ENCODE measurements around the gene SEZ6L2. TPM values are rescaled to one million over a fixed set of nuclear protein-coding genes. Genes with fewer than 3 reads are reported as not detected.
"Not testable (repeated sequence)": the region's sequence is repeated elsewhere in the genome, so short reads cannot be mapped to it uniquely, and the experiment has no call there.

The SEZ6L2 gene
- polyA plus RNA-seq (2012; ENCODE audit: insufficient read depth, insufficient read length), result 3.0 TPM

GRCh38 chr16:29899516-29900101 lies at the start of gene SEZ6L2:
Gene SEZ6L2 (minus strand): TSS chr16:29899550. CDS start chr16:29899019, 531 bp downstream.
- peak; percentile 64 for DNase-seq (ENCODE audit: low read depth, low spot score)

DNA sequence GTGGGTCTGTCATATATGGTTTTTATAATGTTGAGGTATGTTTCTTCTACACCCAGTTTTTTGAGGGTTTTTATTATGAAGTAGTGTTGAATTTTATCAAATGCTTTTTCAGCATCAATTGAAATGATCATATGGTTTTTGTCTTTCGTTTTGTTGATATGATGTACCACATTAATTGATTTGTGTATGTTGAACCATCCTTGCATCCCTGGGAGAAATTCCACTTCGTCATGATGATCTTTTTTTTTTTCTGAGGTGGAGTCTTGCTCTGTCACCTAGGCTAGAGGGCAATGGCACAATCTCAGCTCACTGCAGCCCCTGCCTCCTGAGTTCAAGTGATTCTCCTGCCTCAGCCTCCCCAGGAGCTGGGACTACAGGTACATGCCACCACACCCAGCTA lies 48.5 kb upstream of the SEZ6L2 start:
- DNase-seq (ENCODE audit: low read depth, low spot score), result no peak
- H3K4me3 ChIP-seq (ENCODE audit: low read length), result no peak overlapping the region

More at GRCh38 chr16:29899516-29900101, at the start of gene SEZ6L2:
- H3K4me3 ChIP-seq (ENCODE audit: low read length), result peak within 1 kb of the TSS; percentile 51

DNA sequence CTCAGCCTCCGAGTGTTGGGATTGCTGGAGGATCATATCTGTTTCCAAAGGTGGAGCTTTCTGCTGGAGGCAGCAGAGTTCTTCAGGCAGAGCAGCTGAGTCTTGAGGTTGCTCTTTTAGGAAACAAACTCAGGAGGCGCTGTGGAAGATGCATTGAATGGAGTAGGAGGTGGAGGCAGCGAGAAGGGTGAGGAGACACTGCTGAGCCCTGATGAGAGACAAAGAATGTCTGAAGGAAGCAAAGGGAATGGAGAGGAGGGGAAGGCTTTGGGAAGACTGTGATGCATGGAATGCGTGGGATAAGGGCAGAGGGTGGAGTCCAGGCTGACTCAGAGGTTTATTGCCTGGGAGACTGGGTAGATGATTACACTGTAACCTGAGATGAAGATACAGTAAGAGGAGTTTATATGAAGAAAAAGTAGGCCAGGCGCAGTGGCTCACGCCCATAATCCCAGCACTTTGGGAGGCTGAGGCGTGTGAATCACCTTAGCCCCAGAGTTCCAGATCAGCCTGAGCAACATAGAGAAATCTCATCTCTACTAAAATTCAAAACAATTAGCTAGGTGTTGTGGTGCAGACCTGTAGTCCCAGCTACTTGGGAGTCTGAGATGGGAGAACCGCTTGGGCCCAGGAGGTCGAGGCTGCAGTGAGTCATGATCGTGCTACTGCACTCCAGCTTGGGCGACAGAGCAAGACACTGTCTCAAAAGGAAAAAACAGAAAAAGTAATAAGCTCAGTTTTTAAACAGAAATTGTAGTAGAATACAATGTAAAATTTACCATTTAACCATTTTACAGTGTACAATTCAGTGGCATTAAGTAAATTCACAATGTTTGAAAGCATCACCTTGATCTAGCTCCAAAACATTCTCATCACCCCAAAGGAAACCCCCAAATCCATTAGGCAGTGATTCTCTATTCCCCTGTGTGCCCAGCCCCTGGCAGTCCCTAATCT lies 44.8 kb upstream of the SEZ6L2 start:
- no peak overlapping the region for H3K4me3 ChIP-seq (ENCODE audit: low read length)
- no peak for DNase-seq (ENCODE audit: low read depth, low spot score)

GRCh38 chr16:29940656-29941055 lies 41.3 kb upstream of the SEZ6L2 start:
- no peak for DNase-seq (ENCODE audit: low read depth, low spot score)
- H3K4me3 ChIP-seq (ENCODE audit: low read length), result no peak overlapping the region

DNA sequence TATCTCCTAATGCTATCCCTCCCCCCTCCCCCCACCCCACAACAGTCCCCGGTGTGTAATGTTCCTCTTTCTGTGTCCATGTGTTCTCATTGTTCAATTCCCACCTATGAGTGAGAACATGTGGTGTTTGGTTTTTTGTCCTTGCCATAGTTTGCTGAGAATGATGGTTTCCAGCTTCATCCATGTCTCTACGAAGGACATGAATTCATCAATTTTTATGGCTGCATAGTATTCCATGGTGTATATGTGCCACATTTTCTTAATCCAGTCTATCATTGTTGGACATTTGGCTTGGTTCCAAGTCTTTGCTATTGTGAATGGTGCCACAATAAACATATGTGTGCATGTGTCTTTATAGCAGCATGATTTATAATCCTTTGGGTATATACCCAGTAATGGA lies 32.4 kb upstream of the SEZ6L2 start:
- H3K4me3 ChIP-seq (ENCODE audit: low read length); DNase-seq (ENCODE audit: low read depth, low spot score): not testable (repeated sequence)

DNA sequence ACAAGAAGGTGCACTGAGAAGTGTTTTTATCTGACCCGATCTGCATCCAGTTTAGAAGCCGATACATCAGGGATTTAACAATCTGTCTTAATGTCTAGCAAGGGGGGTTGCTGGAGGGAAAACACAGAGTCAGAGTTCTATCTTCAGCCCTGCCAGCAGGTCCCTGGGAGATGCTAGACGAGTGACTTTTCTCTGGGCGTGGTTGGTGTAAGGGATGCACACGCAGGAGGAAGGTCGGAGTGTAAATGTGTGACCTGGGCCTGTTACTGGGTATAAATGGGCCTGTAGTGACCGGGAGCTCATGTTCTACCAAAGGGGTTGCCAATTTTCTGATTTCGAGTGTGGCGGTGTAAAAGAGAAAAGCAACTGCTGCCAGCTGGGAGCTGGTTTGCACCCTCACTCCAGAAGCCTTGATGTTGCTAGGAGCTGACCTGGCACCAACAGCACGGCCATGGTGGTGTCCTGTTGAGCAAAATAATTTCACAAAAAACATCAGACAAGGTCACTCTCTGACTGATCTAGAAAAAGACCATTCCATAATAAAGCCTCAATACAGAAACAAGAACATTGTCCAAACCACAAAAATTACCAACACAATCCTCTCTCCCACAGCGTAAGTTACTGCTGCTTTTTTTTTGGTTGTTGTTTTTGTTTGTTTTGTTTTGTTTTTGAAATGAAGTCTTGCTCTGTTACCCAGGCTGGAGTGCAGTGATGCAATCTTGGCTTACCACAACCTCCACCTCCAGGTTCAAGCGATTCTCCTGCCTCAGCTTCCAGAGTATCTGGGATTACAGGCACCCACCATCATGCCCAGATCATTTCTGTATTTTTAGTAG lies 27.9 kb upstream of the SEZ6L2 start:
- H3K4me3 ChIP-seq (ENCODE audit: low read length), result peak overlapping the region; percentile 87
- DNase-seq (ENCODE audit: low read depth, low spot score), result no peak

DNA sequence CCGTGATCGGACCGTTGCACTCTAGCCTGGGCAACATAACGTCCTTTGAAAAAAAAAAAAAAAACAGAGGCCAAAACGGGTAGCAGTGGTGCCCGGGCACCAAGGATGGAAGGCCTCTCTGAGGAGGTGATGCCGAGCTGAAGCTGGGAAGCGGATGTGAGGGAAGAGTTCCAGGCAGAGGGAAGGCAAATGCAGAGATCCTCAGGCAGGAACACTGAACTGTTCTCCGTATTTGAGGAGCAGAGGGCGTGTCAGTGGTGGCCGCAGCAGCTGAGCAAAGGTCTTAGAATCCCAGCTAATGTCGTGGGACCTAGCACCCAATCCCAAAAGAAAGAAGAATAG lies 27.3 kb upstream of the SEZ6L2 start:
- DNase-seq (ENCODE audit: low read depth, low spot score), result no peak
- H3K4me3 ChIP-seq (ENCODE audit: low read length), result peak overlapping the region; percentile 87

GRCh38 chr16:29925781-29926710 lies 26.7 kb upstream of the SEZ6L2 start, which contains the start of gene KCTD13:
Gene KCTD13 (minus strand): TSS chr16:29926226. CDS start chr16:29926033, 193 bp downstream.
- H3K4me3 ChIP-seq (ENCODE audit: low read length), result peak within 1 kb of the TSS; percentile 87
- DNase-seq (ENCODE audit: low read depth, low spot score), result peak; percentile 68

DNA sequence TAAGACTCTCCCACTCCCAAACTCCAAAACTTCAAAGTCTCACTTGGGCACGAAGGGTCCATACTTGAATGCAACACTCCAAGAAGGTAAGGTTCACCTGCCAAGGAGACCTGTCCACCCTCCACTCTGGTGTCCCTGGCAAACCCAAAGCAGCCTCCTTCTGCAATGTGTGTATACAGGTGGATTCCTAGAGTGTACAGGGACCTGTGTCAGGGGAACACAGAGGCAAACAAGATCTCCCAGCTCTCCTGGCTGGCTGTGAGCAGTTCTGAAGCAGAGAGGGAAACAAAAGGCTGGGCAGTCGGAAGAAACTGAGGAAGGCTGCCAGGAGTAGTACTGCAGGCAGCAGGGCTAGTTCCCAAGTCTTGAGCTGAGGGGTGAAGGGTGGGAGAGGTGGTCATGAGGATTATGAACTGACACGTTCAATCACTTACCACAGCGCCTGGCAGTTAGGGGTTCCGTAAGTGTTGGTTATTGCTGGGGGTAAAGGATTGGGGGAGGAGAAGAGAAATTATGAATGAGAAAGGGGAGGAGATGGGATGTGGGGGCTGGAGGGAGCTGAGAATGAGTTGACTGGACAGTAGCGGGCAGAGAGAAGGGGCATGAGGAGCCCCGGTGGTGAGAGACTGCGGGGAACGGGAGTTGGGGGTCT lies 25.9 kb upstream of the SEZ6L2 start:
- H3K4me3 ChIP-seq (ENCODE audit: low read length), result peak overlapping the region; percentile 87
- no peak for DNase-seq (ENCODE audit: low read depth, low spot score)

- no peak for DNase-seq (ENCODE audit: low read depth, low spot score)
- no peak overlapping the region for H3K4me3 ChIP-seq (ENCODE audit: low read length)
Observed at GRCh38 chr16:29922986-29923501, 23.7 kb upstream of the SEZ6L2 start.

DNA sequence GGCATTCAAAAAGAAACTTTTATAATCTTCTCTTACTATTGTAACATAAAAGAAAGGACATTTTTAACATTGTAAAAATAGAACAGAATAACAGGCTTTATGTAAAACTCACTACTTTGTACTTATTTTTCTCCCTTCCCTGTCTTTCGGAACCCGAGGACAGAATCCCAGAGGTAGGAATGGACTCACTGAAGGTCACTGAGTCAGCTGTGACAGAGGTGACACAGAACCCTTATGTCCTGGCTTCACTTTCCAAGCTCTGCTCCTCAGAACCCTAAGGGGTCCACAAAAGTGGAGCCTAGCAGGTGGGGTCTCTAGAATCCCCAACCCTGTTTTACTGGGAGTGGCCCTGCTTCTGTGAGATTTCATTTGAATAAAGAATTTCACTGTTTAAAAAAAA lies 23.0 kb upstream of the SEZ6L2 start:
- H3K4me3 ChIP-seq (ENCODE audit: low read length), result no peak overlapping the region
- no peak for DNase-seq (ENCODE audit: low read depth, low spot score)

GRCh38 chr16:29921034-29921385 lies 21.7 kb upstream of the SEZ6L2 start:
- no peak overlapping the region for H3K4me3 ChIP-seq (ENCODE audit: low read length)
- DNase-seq (ENCODE audit: low read depth, low spot score), result no peak

DNA sequence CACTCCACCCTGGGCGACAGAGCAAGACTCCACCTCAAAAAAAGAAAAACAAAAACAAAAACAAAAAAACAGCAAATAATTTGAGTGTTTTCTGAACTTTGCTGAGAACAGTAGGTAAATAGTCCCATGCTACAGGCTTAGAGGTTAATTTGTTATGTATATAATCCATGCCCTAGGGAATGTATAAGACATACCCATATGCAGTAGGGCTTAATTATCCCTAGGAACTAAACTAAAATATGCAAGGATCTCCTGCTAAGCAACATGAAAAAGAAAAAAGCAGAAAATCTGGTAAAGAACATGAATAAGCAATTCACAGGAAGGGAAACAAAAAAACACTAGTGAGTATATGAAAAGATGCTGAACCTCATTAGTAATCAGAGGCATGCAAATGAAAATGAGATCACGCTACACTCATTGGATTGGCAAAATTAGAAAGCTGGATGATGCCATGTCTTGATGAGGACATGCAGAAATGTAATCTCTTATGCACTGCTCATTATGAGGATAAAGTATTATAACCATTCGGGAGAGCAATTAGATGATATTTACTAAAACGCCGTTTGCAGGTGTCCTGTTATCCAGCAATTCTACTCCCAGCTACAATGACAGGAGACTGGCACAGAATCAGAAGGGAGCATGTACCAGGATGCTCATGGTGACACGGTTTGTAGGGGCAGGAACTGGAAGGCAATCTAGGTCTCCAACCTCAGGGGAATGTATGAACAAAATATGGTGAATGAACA lies 21.1 kb upstream of the SEZ6L2 start:
- H3K4me3 ChIP-seq (ENCODE audit: low read length), result no peak overlapping the region
- DNase-seq (ENCODE audit: low read depth, low spot score), result no peak

- DNase-seq (ENCODE audit: low read depth, low spot score), result no peak
- H3K4me3 ChIP-seq (ENCODE audit: low read length), result no peak overlapping the region
Observed at GRCh38 chr16:29916979-29917378, 17.6 kb upstream of the SEZ6L2 start.

GRCh38 chr16:29915590-29916247 lies 16.4 kb upstream of the SEZ6L2 start:
- no peak overlapping the region for H3K4me3 ChIP-seq (ENCODE audit: low read length)
- DNase-seq (ENCODE audit: low read depth, low spot score), result no peak

DNA sequence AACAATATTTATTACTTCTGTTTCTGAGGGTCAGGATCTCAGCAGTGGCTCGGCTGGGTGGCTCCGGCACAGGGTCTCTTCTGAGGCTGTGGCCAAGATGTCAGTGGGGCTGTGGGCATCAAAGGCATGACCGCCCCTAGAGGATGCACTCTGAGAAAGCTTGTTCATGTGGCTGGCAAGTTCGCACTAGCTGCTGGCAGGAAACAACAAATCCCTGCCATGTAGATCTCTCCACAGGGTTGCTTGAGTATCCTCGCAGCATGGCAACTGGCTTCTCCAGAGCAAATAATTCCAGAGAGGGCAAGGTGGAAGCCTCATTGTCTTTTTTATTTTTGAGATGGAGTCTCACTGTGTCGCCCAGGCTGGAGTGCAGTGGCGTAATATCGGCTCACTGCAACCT lies 14.2 kb upstream of the SEZ6L2 start:
- no peak for DNase-seq (ENCODE audit: low read depth, low spot score)
- no peak overlapping the region for H3K4me3 ChIP-seq (ENCODE audit: low read length)

DNA sequence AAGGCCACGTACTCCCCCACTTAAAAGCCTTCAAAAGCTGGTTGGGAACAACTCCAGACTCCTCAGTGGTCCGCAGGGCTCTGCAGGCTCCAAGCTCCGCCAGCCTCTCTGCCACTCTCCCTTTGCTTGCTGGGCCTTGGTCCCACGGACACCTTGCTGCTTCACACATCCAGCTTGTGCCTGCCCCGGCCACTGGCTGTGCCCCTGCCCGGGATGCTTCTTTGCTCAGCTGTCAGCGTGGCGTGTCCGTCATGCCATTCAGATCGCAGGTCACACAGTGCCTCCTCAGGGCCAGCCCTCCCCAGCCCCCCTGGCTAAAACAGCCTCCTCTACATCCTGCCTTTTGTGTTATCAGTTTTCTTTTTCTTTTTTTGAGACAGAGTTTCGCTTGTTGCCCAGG lies 12.7 kb upstream of the SEZ6L2 start:
- no peak overlapping the region for H3K4me3 ChIP-seq (ENCODE audit: low read length)
- DNase-seq (ENCODE audit: low read depth, low spot score), result no peak
